Left ventricle myocardium inferior (tissue), 1 donor: ENCODE measurements around the gene TOX3. TPM values are rescaled to one million over a fixed set of nuclear protein-coding genes. Genes with fewer than 3 reads are reported as not detected.

Experiments
- DNase-seq: peaks from one replicate; pipeline ENCODE4 v3.0.0-alpha.2; 2020
- H3K27ac ChIP-seq: fragments of 200-600 bp; replicated peaks from 2 replicates; pipeline ENCODE4 v1.8.0; 2021
- H3K27me3 ChIP-seq: fragments of 200-600 bp; 2 replicates; pipeline ENCODE4 v1.8.0; 2021; ENCODE audit warnings: low read depth
- H3K36me3 ChIP-seq: fragments of 200-600 bp; 2 replicates; pipeline ENCODE4 v1.8.0; 2021
- H3K4me1 ChIP-seq: fragments of 200-600 bp; 2 replicates; pipeline ENCODE4 v1.8.0; 2021
- H3K4me3 ChIP-seq: fragments of 200-600 bp; 2 replicates; pipeline ENCODE4 v1.8.0; 2021; ENCODE audit warnings: mild to moderate bottlenecking, moderate library complexity
- H3K9me3 ChIP-seq: fragments of 200-600 bp; replicated peaks from 2 replicates; pipeline ENCODE4 v1.8.0; 2021
- intact Hi-C: fragments of 100-400 bp; cut with micrococcal nuclease; formaldehyde crosslinking; loops from one replicate; pipeline ENCODE4 v1.11.0; 2022
- total RNA-seq: library from RNA; stranded (reverse); fragmentation: NEBNext Ultra II Directional; extraction: Animal tissue kit (Norgen Biotek cat#: 25700); gene quantifications from one replicate; pipeline ENCODE4 v1.2.1, GENCODE V29; 2021
- TF ChIP-seq, protein P1 (sequence below): fragments of 200-600 bp; IDR thresholded peaks from 2 replicates; pipeline ENCODE4 v1.8.0; 2021; ENCODE audit warnings: antibody characterized with exemption, mild to moderate bottlenecking, borderline replicate concordance
- donor health status: DM: no; HTN: yes; CAD: no; lungs with severe emphysema.

The TOX3 gene
- total RNA-seq, 1 donor from 2014 or later = not detected

DNA sequence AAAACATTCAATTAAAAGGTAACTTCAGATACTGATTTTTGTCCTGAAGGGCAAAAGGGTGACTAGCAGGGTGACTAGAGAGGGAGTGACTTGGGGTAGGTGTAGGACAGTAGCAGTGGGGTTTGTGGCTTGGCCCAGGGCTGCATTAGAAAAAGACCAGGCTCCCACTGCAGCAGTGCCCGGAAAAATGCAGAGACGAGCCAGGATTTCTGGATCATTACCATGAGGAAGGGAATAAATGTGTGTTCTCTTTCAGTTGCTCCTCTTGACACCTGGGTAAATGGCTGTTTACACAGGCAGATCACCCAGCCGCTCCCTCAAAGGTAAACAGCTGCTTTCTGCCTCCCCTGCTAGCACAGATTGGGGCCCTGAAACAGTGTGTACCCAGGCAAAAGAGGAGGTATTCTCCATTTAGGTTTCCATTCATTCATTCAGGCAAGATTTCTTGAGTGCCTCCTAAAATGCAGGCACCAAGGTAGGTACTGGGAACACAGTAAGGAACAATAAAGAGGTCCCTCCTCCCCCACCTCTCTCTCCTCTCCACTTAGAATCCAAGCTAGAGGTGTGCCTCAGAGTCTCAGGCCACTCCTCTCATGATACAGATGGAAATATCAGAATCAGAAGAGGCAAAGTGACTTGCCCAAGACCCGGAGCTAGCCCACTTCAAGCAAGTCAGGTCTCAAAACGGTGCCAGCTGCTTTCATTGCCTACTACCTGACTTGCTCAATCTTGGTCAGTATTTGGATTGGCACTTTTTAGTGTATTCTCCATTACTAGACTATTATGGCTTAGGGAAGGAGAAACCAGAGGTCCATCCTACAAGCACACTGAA is 15.2 kb upstream of the TOX3 start:
- H3K27me3 ChIP-seq = peaks cover 36% of the 10 kb centered on the region
- intact Hi-C loops = no loop called here
- TF ChIP-seq, protein P1, sequence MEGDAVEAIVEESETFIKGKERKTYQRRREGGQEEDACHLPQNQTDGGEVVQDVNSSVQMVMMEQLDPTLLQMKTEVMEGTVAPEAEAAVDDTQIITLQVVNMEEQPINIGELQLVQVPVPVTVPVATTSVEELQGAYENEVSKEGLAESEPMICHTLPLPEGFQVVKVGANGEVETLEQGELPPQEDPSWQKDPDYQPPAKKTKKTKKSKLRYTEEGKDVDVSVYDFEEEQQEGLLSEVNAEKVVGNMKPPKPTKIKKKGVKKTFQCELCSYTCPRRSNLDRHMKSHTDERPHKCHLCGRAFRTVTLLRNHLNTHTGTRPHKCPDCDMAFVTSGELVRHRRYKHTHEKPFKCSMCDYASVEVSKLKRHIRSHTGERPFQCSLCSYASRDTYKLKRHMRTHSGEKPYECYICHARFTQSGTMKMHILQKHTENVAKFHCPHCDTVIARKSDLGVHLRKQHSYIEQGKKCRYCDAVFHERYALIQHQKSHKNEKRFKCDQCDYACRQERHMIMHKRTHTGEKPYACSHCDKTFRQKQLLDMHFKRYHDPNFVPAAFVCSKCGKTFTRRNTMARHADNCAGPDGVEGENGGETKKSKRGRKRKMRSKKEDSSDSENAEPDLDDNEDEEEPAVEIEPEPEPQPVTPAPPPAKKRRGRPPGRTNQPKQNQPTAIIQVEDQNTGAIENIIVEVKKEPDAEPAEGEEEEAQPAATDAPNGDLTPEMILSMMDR = no peak

DNA sequence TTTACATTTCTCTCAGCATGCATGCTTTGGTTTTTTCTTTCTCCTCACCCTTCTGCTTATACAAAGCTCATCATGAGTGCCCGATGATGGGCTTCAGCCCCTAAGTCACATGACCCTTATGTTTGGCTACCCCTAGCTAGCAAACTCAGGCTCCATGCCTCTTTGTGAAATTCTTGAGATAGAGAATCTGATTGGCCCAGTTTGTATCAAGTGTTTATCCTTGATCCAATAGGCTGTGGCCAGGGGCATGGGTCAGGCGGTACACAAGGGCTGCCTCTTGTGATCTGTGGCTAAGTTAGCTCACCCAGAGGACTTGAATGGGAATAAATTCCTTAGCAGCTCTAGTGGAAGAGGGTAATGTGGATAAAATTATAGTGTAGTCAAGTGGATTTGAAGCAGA is 11.5 kb upstream of the TOX3 start:
- no peak overlapping the region for H3K27ac ChIP-seq
- H3K36me3 ChIP-seq = no peaks in the 10 kb centered on the region
- TF ChIP-seq, protein P1 = no peak
- H3K4me1 ChIP-seq = no peaks in the 10 kb centered on the region
- H3K9me3 ChIP-seq = peaks cover 6% of the 10 kb centered on the region
- no peak overlapping the region for H3K4me3 ChIP-seq
- intact Hi-C loops = no loop called here
- no peak for DNase-seq
- peaks cover 70% of the 10 kb centered on the region for H3K27me3 ChIP-seq

More for the DNA sequence above, 15.2 kb upstream of the TOX3 start:
- H3K27ac ChIP-seq = no peak overlapping the region
- no peak for DNase-seq
- no peaks in the 10 kb centered on the region for H3K36me3 ChIP-seq
- no peaks in the 10 kb centered on the region for H3K9me3 ChIP-seq
- no peak overlapping the region for H3K4me3 ChIP-seq
- H3K4me1 ChIP-seq = no peaks in the 10 kb centered on the region

DNA sequence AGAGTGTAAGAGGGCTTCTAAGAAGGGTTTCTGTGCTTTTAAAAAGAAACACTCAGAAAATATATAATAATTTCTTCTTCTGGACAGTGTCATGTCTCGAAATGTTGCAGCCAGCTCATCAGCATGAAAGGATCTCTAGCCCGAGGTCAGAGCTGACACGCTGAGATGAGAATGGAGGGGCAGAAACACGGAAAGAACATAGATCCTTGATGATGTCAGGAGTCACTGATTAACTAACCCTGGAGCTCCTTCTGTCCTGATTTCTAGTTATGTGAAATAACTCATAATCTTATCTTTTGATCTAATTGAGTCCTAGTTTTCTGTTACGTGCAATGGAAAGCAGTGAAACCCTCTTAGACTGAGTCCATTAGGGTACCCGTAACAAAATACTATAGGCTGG is 10.3 kb upstream of the TOX3 start:
- Histone ChIP-seq H3K9me3 (peaks cover 6% of the 10 kb centered on the region), H3K36me3 (no peaks in the 10 kb centered on the region), H3K4me3 (no peak overlapping the region), H3K4me1 (no peaks in the 10 kb centered on the region), H3K27me3 (peaks cover 71% of the 10 kb centered on the region), H3K27ac (no peak overlapping the region)
- no peak for DNase-seq
- intact Hi-C loops = no loop called here
- TF ChIP-seq, protein P1 = no peak

DNA sequence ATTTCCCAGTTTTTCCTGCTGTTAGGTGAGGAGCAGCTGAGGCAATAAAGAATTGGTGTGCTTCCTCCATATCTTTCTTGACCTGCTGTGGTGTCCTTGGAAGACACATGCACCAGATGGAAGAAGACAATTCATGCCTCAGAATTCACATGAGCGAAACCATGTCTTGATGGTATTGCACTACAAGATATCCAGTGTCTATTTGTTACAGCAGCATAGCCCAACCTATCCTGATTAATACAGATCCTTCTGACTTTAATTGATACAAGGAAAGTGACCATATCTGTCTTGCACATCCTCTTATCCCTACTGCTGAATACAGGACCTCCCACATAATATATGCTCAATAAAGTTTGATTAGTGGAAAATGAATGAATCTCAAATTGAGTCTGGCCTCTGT is 9.1 kb upstream of the TOX3 start:
- Histone ChIP-seq H3K27ac (no peak overlapping the region), H3K4me1 (no peaks in the 10 kb centered on the region), H3K36me3 (no peaks in the 10 kb centered on the region), H3K9me3 (peaks cover 6% of the 10 kb centered on the region), H3K27me3 (peaks cover 76% of the 10 kb centered on the region), H3K4me3 (no peak overlapping the region)
- intact Hi-C loops = no loop called here
- no peak for DNase-seq
- TF ChIP-seq, protein P1 = no peak

DNA sequence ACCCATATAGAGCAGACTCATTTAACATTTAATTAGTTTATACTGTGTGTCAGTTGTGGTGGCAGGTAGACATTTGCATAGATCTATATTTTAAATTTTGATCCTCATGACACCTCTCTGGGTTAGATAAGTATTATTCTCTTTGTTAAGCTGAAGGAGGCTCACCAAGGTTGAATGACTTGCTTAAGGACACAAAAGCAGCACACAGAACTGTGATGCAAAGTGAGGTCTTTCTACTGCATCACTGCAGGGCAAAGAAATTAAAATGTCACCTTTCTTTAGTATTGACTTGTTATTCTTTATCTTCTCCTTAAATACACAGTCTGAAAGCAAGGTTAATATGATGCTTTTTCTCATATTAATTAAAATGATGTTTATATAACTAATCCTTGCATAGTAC is 8.6 kb upstream of the TOX3 start:
- Histone ChIP-seq H3K4me1 (no peaks in the 10 kb centered on the region), H3K9me3 (peaks cover 6% of the 10 kb centered on the region), H3K36me3 (no peaks in the 10 kb centered on the region), H3K4me3 (no peak overlapping the region), H3K27me3 (peaks cover 81% of the 10 kb centered on the region), H3K27ac (no peak overlapping the region)
- DNase-seq = no peak
- intact Hi-C loops = no loop called here
- TF ChIP-seq, protein P1 = no peak
